GM12892 (cell line): ENCODE measurements around the gene SOX6.

Source experiments
- POLR2A ChIP-seq: IDR thresholded peaks from 2 replicates; pipeline ENCODE4 v1.6.1; 2011; ENCODE audit warnings: low read depth, low read length, control low read depth
- POLR2AphosphoS5 ChIP-seq: IDR thresholded peaks from 2 replicates; pipeline ENCODE4 v1.6.1; 2011; ENCODE audit warnings: low read depth, low read length, control low read depth
- TAF1 ChIP-seq: IDR thresholded peaks from 2 replicates; pipeline ENCODE4 v1.6.1; 2011; ENCODE audit warnings: low read depth, mild to moderate bottlenecking, control low read depth, low read length, borderline replicate concordance

GRCh38 chr11:16363706-16364105 lies 7.4 kb upstream of the SOX6 start:
- no peak for TF ChIP-seq POLR2AphosphoS5
- no peak for TF ChIP-seq POLR2A
- TF ChIP-seq TAF1, result no peak
